CD4-positive, alpha-beta T cell (primary cell): ENCODE measurements around the gene MCC. TPM values are rescaled to one million over a fixed set of nuclear protein-coding genes. Genes with fewer than 3 reads are reported as not detected.

ENCODE experiments used
- ATAC-seq: fragments of 200-7000 bp; cut with Tn5 transposase; one replicate; pipeline ENCODE4 v1.10.0; 2022; ENCODE audit warnings: mild to moderate bottlenecking; ENCODE audit not compliant: poor library complexity
- CTCF ChIA-PET: fragments of 350-600 bp; sonication (Branson Sonifier 250); formaldehyde crosslinking; loops from one replicate; lab custom pipeline; 2021; ENCODE audit warnings: antibody characterized with exemption, inconsistent platforms; lab: Charles Lee
- POLR2A ChIA-PET: fragments of 350-600 bp; sonication (Branson Sonifier 250); formaldehyde crosslinking; loops from one replicate; lab custom pipeline; 2021; ENCODE audit warnings: antibody characterized with exemption, inconsistent platforms; lab: Charles Lee
- DNase-seq, 14 experiments: peaks; one replicate each; pipeline ENCODE4 v3.0.0-alpha.2; 2013 to 2020; ENCODE audit warnings: mixed read lengths in 2 of 14
- H3K27ac ChIP-seq, 2 donors: one replicate each; pipeline versions ENCODE4 v1.5.1 to v1.7.0; 2013; ENCODE audit warnings: low read length in 2 of 2, low read depth in 1 of 2, mild to moderate bottlenecking in 1 of 2
- H3K27me3 ChIP-seq, 2 experiments: 1 replicate in 1 of 2; 2 replicates in 1 of 2; pipeline versions ENCODE4 v1.6.1 to v1.7.0; 2013; ENCODE audit warnings: low read length in 2 of 2, control low read depth in 1 of 2, mild to moderate bottlenecking in 1 of 2, moderate library complexity in 1 of 2; ENCODE audit not compliant: insufficient read depth in 2 of 2, control insufficient read depth in 1 of 2
- H3K36me3 ChIP-seq: one replicate; pipeline ENCODE4 v1.6.1; 2013; ENCODE audit warnings: low read length, control low read depth; ENCODE audit not compliant: insufficient read depth
- H3K4me1 ChIP-seq: one replicate; pipeline ENCODE4 v1.6.1; 2013; ENCODE audit warnings: low read length, control low read depth; ENCODE audit not compliant: insufficient read depth
- H3K4me3 ChIP-seq: one replicate; pipeline ENCODE4 v1.5.1; 2013; ENCODE audit warnings: mild to moderate bottlenecking, low read length, moderate library complexity
- H3K9me3 ChIP-seq, 2 experiments: 1 replicate in 1 of 2; 2 replicates in 1 of 2; pipeline versions ENCODE4 v1.6.1 to v1.7.0; 2013; ENCODE audit warnings: low read length in 2 of 2, mild to moderate bottlenecking in 2 of 2, control low read depth in 1 of 2, moderate library complexity in 1 of 2; ENCODE audit not compliant: control insufficient read depth in 1 of 2, insufficient read depth in 1 of 2
- H3K27ac Mint-ChIP-seq: one replicate; pipeline ENCODE4 v1.8.0; 2020; ENCODE audit warnings: mixed read lengths
- H3K27me3 Mint-ChIP-seq: one replicate; pipeline ENCODE4 v1.8.0; 2021; ENCODE audit warnings: mixed read lengths
- H3K36me3 Mint-ChIP-seq: one replicate; pipeline ENCODE4 v1.8.0; 2021; ENCODE audit warnings: low read depth, mixed read lengths
- H3K4me1 Mint-ChIP-seq: one replicate; pipeline ENCODE4 v1.8.0; 2021; ENCODE audit warnings: low read depth, mixed read lengths
- H3K4me3 Mint-ChIP-seq: one replicate; pipeline ENCODE4 v1.8.0; 2020; ENCODE audit warnings: mild to moderate bottlenecking, mixed read lengths
- H3K9me3 Mint-ChIP-seq: one replicate; pipeline ENCODE4 v1.8.0; 2020; ENCODE audit warnings: mixed read lengths
- CTCF ChIP-seq: fragments of 200-600 bp; IDR thresholded peaks from one replicate; pipeline ENCODE4 v1.8.0; 2022; ENCODE audit warnings: antibody characterized with exemption, mild to moderate bottlenecking
- intact Hi-C, 2 experiments: fragments of 100-400 bp; cut with DNase I in 1 of 2; cut with micrococcal nuclease in 1 of 2; formaldehyde crosslinking; loops; one replicate each; pipeline versions ENCODE4 v1.15.1 to v1.9.0; 2023 to 2025; cut with DNase I, micrococcal nuclease
- total RNA-seq, 174 experiments: library from RNA in 2 of 174; stranded (reverse) in 2 of 174; gene quantifications; one replicate each; pipeline ENCODE4 v1.2.3 and lab custom pipeline; 2021 to 2026

Gene MCC
- total RNA-seq, 2 experiments from 2014 or later, result 3.2 to 3.3 TPM

- TF ChIP-seq CTCF, result no peak
- Mint-ChIP-seq H3K27ac (no peak overlapping the region), H3K4me3 (no peak overlapping the region), H3K27me3 (peaks cover 10% of the 10 kb centered on the region), H3K9me3 (no peaks in the 10 kb centered on the region), H3K36me3 (no peaks in the 10 kb centered on the region), H3K4me1 (no peaks in the 10 kb centered on the region)
- DNase-seq (no peak), ATAC-seq (no peak)
- Histone ChIP-seq H3K36me3 (no peaks in the 10 kb centered on the region), H3K4me1 (no peaks in the 10 kb centered on the region), H3K27me3 (no peaks in the 10 kb centered on the region), H3K27ac (no peak overlapping the region), H3K4me3 (no peak overlapping the region), H3K9me3 (no peaks in the 10 kb centered on the region)
- intact Hi-C loops, result no loop called here
- ChIA-PET CTCF (no interaction called here), POLR2A (no interaction called here)
These were observed 318.5 kb downstream of the MCC start for GRCh38 chr5:113169720-113170119.

- no peak for ATAC-seq
These were observed 320.3 kb downstream of the MCC start for GRCh38 chr5:113167985-113168384.

GRCh38 chr5:113166852-113167366 lies 321.3 kb downstream of the MCC start:
- no peaks in the 10 kb centered on the region for H3K27me3 Mint-ChIP-seq
- no peaks in the 10 kb centered on the region for H3K9me3 Mint-ChIP-seq
- POLR2A ChIA-PET, result no interaction called here
- intact Hi-C loops, result no loop called here
- CTCF ChIA-PET, result no interaction called here
- H3K4me3 Mint-ChIP-seq, result no peak overlapping the region
- no peaks in the 10 kb centered on the region for H3K27me3 ChIP-seq
- H3K9me3 ChIP-seq, result no peaks in the 10 kb centered on the region
- H3K27ac Mint-ChIP-seq, result no peak overlapping the region
- no peaks in the 10 kb centered on the region for H3K36me3 ChIP-seq
- H3K4me1 ChIP-seq, result no peaks in the 10 kb centered on the region
- no peak for TF ChIP-seq CTCF
- H3K4me1 Mint-ChIP-seq, result no peaks in the 10 kb centered on the region
- H3K27ac ChIP-seq, result no peak overlapping the region
- DNase-seq, result no peak
- ATAC-seq, result no peak
- no peak overlapping the region for H3K4me3 ChIP-seq
- no peaks in the 10 kb centered on the region for H3K36me3 Mint-ChIP-seq

More at GRCh38 chr5:113167985-113168384, 320.3 kb downstream of the MCC start:
- ChIA-PET CTCF (no interaction called here), POLR2A (no interaction called here)
- no peak for TF ChIP-seq CTCF
- H3K36me3 ChIP-seq, result no peaks in the 10 kb centered on the region
- no peak overlapping the region for H3K27ac ChIP-seq
- Mint-ChIP-seq H3K4me1 (no peaks in the 10 kb centered on the region), H3K9me3 (no peaks in the 10 kb centered on the region), H3K4me3 (no peak overlapping the region), H3K27me3 (peaks cover 1% of the 10 kb centered on the region), H3K27ac (no peak overlapping the region), H3K36me3 (no peaks in the 10 kb centered on the region)
- intact Hi-C loops, result no loop called here
- no peak for DNase-seq
- no peaks in the 10 kb centered on the region for H3K27me3 ChIP-seq
- no peaks in the 10 kb centered on the region for H3K4me1 ChIP-seq
- no peak overlapping the region for H3K4me3 ChIP-seq
- H3K9me3 ChIP-seq, result no peaks in the 10 kb centered on the region
